Measurements from ENCODE around the gene ARRDC4. TPM values are rescaled to one million over a fixed set of nuclear protein-coding genes. Genes with fewer than 3 reads are reported as not detected.

The ARRDC4 gene
- total and polyA plus RNA-seq, 2 donors (not counting 3 experiments of a cell fraction or from before 2014, with no cell fraction given): 0.97 to 1.2 TPM

GRCh38 chr15:97976129-97976528, 15.6 kb downstream of the ARRDC4 start:
- DNase-seq (ENCODE audit: low read depth, low spot score) (no peak), FAIRE-seq (no peak)
- H3K4me3 ChIP-seq (replicated peaks in 1 of 3; ENCODE audit: insufficient read depth in 1 of 3, low read depth in 1 of 3, low read length in 3 of 3): no peak overlapping the region
- H3K79me2 ChIP-seq (ENCODE audit: control insufficient read depth, insufficient read depth, low read length): no peaks in the 10 kb centered on the region
- no TSS peak for BruUV-seq (replicated peaks)
- H3K4me1 ChIP-seq (ENCODE audit: control insufficient read depth, extremely low read depth, insufficient read depth, low read length): peaks cover 7% of the 10 kb centered on the region
- POLR2A ChIA-PET: no interaction called here
- H3K36me3 ChIP-seq (ENCODE audit: control insufficient read depth in 2 of 2, extremely low read depth in 1 of 2, insufficient read depth in 2 of 2, low read length in 2 of 2): peaks cover 2 to 4% of the 10 kb centered on the region in 2 experiments
- dilution Hi-C loops (cut with MboI; ENCODE audit: extremely low pct_ligation_motif_present, low sequenced_read_pairs) (no loop called here), intact Hi-C loops (cut with micrococcal nuclease) (no loop called here)
- H3K4me2 ChIP-seq (ENCODE audit: insufficient read depth, low read length): no peak overlapping the region
- no peak overlapping the region for H3K9ac ChIP-seq (replicated peaks; ENCODE audit: extremely low read depth, insufficient read depth, low read length)
- no peak overlapping the region for H3K27ac ChIP-seq (ENCODE audit: insufficient read depth, low read depth, low read length)
- no peaks in the 10 kb centered on the region for H3K27me3 ChIP-seq (ENCODE audit: control insufficient read depth in 2 of 2, insufficient read depth in 2 of 2, low read length in 2 of 2)
- no peaks in the 10 kb centered on the region for H3K9me1 ChIP-seq (replicated peaks; ENCODE audit: control insufficient read depth, extremely low read depth, insufficient read depth, low read length)
- TF ChIP-seq GATA2 (IDR thresholded peaks at IDR 0.05; ENCODE audit: insufficient read depth, insufficient read length, low read depth, low read length) (no peak), MYC (IDR thresholded peaks at IDR 0.05; ENCODE audit: low read depth, low read length) (no peak), POLR2AphosphoS5 (IDR thresholded peaks at IDR 0.05; ENCODE audit: insufficient read depth, low read depth, low read length) (no peak), EZH2 (IDR thresholded peaks at IDR 0.05; ENCODE audit: borderline replicate concordance, low read depth, low read length, severe bottlenecking) (no peak), FOS (IDR thresholded peaks at IDR 0.05; ENCODE audit: borderline replicate concordance, insufficient read depth, low read length) (no peak), MAX (IDR thresholded peaks at IDR 0.05; ENCODE audit: insufficient read depth, insufficient read length) (no peak), POLR2A (IDR thresholded peaks at IDR 0.05; ENCODE audit: low read depth, low read length) (no peak), JUN (IDR thresholded peaks at IDR 0.05; ENCODE audit: borderline replicate concordance, insufficient read depth, insufficient read length, low read depth) (no peak)
- TF ChIP-seq, protein P1, sequence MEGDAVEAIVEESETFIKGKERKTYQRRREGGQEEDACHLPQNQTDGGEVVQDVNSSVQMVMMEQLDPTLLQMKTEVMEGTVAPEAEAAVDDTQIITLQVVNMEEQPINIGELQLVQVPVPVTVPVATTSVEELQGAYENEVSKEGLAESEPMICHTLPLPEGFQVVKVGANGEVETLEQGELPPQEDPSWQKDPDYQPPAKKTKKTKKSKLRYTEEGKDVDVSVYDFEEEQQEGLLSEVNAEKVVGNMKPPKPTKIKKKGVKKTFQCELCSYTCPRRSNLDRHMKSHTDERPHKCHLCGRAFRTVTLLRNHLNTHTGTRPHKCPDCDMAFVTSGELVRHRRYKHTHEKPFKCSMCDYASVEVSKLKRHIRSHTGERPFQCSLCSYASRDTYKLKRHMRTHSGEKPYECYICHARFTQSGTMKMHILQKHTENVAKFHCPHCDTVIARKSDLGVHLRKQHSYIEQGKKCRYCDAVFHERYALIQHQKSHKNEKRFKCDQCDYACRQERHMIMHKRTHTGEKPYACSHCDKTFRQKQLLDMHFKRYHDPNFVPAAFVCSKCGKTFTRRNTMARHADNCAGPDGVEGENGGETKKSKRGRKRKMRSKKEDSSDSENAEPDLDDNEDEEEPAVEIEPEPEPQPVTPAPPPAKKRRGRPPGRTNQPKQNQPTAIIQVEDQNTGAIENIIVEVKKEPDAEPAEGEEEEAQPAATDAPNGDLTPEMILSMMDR (IDR thresholded peaks at IDR 0.05; ENCODE audit: extremely low read depth in 1 of 2, insufficient read depth in 1 of 2, low read depth in 1 of 2, low read length in 2 of 2): no peak
- H3K9me3 ChIP-seq (replicated peaks; ENCODE audit: control insufficient read depth, insufficient read depth, low read length): no peaks in the 10 kb centered on the region
- no peaks in the 10 kb centered on the region for H4K20me1 ChIP-seq (replicated peaks; ENCODE audit: control insufficient read depth, extremely low read depth, insufficient read depth, low read length)
- CTCF ChIA-PET: no interaction called here
- no peak overlapping the region for H2AFZ ChIP-seq (ENCODE audit: low read depth, low read length)
